Left kidney (tissue), 2 donors: ENCODE results near the gene REC114. TPM values are rescaled to one million over a fixed set of nuclear protein-coding genes. Genes with fewer than 3 reads are reported as not detected.
"Not testable (repeated sequence)": the region's sequence is repeated elsewhere in the genome, so short reads cannot be mapped to it uniquely, and the experiment has no call there.

Source experiments
- DNase-seq: peaks from one replicate; pipeline ENCODE4 v3.0.0-alpha.2; 2013
- polyA plus RNA-seq: library from polyadenylated mRNA; unstranded; fragments of 120-200 nt; gene quantifications from one replicate; pipeline ENCODE4 v1.2.1, GENCODE V29; 2013; ENCODE audit not compliant: insufficient read length

The REC114 gene
- polyA plus RNA-seq, 1 donor = not detected

DNA sequence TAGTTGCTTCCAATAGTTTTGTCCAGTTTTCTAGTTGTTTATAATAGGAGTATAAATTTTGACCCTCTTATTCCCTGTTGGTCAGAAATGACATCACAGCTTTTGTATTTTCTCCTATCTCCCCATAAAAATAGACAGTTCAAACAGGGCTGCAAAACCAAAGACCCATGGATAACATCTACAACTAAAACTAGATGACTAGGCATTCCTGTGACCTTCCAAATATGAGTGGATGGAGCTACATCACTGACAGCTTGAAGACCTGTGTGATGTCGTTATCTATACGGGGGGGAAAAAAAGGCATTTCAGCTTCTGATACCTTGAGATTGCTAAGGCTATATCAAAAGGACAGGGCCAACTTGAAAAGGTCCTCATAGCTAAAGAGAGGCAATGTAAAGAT is 84.6 kb downstream of the REC114 start:
- DNase-seq = no peak

DNA sequence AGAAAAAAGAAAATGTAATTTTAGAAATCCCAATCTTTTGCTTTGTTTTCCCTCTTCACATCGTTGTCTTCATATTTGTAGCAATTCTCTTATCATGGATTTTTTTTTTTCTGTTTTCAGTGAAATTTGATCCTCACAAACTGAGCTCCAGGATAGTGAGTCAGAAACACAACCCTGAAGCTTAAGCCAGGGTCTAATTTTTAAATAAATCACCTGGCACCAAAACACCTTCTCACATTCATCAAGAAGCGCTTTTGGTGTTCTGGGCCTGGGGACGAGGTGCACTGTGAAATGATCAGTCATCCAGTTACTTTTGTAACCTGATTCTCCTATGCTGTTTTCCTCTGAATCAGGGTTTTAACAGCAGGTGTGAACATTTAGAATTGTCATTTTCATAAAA is 87.7 kb downstream of the REC114 start:
- DNase-seq = no peak

DNA sequence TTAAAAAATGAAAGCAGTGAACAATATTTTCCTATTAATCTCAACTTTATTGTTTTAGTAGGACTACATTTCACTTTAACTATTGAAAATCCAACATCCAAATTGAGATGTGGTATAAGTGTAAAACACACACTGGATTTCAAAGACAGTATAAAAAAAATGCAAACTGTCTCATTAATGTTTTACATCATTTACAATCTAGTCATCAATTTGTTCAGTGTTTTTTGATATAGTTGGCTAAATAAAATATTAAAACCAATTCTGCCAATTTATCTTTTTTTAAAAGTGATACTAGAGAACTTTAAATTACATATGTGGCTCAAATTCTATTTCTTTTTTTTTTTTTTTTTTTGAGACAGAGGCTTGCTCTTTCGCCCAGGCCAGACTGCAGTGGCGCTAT is 95.2 kb downstream of the REC114 start:
- no peak for DNase-seq

DNA sequence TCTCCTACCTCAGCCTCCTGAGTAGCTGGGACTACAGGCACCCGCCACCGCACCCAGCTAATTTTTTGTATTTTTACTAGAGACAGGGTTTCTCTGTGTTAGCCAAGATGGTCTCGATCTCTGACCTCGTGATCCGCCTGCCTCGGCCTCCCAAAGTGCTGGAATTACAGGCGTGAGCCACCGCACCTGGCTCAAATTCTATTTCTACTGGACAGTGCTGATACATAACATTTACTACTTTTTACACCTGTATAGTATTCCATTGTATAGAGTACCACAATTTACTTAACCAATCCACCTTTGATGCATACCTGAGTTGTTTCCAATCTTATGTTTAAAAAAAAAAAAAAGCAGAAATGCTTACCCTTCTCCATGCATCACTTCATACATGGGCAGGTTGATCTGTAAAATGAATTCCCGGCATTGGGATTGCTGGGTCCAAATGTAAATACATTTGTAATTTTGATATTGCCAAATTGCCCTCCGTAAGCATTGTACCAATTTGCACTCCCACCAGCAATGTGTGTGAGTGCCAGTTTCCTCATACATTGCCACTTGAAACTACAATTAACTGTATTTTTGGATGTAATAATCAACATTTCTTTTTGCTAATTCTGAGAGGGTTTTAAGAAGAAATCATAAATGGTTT is 95.7 kb downstream of the REC114 start:
- no peak for DNase-seq

DNA sequence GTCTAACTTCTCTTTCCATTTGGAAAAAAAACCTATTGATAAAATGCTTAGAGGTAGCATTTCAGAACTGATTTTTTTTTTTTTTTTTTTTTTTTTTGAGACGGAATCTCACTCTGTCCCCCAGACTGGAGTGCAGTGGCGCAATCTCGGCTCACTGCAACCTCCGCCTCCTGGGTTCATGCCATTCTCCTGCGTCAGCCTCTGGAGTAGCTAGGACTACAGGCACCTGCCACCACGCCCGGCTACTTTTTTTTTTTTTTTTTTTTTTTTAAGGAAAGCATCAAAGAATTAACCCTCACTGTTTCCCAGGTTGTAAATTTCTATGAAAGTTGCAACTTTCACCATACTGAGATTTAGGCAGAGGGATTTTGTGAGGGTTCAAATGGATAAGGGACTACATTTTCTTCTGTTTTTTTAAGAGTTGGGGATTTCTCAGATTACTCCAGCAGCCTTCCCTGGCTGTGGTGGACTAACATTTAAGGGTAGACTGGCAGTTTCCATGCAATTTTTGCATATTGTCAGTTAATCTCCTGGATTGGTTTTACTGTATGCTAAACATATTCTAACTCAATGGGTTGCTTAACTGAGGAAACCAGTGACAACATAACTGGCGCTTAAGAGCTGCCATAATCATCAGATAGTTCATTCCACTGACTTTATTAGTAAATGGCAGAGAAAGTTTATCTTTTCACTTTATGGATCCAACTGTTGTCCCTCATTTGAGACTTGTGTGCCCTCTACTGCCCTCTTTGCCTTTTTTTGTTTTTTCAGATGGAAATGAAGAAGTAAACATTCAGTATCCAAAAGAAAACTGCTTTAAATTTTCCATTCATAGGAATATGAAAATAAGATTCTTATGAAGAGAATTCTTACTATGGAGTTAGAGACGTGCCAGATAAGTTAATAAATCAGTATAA is 96.5 kb downstream of the REC114 start:
- DNase-seq = no peak

DNA sequence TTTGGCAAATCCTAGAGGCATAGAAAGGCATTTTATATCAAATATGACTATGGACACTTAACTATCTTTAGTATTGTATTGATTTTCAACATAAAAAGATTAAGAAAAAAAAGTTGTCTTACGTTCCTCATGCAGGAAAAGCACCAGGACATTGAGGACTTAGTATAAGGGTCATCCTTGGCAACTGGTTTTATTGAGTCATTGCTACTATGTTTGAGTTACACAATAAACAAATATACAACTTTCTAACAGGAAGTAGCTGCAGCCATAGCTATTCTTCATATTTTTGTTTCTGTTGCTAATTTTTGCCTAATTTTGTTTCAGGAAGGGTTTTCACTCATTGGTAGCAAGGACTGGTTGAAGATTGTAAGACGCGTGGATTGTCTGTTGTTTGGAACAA is 97.2 kb downstream of the REC114 start:
- no peak for DNase-seq

DNA sequence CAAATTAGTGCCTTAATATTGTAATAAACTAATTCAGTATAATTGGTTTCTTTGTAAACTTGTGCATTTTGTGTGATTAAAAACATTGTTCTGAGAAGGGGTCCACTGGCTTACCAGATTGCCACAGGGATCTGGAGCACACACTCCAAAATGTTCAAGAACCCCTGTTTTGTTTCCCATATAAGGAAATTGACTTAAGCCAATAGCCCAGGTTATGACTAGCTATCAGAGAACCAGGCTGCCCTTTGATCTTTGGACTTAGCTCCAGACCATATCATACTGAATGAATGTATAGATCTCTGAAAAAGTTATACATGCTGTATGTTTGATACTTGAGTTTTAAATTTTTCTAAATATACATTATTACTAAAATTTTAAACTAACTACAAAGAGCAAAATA is 98.5 kb downstream of the REC114 start:
- DNase-seq = no peak

DNA sequence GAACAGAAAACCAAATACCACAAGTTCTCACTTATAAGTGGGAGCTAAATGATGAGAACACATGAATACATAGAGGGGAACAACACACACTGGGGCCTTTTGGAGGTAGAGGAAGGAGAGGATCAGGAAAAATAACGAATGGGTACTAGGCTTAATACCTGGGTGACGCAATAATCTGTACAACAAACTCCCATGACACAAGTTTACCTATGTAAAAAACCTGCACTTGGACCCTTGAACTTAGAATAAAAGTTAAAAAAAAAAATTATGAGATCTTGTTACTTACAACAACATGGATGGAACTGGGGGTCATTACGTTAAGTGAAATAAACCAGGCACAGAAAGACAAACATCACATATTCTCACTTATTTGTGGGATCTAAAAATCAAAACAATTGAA is 106.0 kb downstream of the REC114 start:
- DNase-seq = not testable (repeated sequence)

DNA sequence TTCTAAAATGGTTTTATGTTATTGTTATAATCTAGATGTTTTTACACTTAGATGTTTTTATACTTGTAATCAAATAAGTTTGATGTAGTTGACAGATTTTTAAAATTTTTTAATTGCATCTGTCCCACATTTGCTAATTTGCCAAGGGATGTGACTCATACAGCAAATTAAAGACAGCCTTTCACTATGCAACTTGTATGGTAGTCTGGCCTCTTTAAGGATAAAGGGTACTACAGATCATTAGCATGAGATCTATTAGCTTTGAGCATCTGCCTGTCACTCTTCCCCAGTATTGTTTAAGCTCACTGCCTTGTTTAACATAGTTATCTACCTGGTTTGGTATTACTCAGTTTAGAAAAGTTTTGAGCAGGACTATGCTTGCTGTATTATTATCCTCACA is 107.2 kb downstream of the REC114 start:
- DNase-seq = no peak

DNA sequence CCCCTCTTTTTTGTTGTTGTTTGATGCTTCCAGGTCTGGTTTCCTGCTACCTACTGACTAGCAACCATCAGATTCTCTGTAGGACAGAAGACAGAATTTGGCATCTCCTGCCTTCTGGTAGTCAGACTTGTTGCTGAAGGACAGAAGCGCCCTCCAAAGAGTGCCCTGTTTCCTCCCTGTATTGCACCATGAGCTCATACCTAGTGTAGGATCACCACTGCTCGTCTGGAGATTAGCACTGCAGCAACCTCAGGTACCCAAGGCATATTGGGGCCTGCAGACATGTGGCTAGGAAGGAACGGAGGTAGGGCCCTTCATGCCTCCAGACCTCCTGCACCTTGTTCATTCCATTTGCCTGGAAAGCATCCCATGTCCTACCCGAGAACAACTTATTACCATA is 112.1 kb downstream of the REC114 start:
- DNase-seq = no peak

DNA sequence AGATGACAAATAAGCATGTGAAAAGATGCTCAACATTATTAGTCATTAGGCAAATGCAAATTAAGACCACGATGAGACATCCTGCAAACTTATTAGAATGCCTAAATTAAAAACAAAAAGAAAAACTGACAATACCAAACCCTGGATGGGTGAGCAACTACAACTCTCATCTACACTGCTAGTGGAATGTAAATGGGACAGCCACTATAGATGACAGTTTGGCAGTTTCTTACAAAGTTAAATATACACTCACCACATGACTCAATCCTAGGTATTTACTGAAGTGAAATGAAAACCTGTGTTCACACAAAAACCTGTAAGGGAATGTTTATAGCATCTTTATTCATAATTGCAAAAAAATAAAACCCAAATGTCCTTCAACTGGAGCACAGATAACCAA is 115.6 kb downstream of the REC114 start:
- DNase-seq = no peak

DNA sequence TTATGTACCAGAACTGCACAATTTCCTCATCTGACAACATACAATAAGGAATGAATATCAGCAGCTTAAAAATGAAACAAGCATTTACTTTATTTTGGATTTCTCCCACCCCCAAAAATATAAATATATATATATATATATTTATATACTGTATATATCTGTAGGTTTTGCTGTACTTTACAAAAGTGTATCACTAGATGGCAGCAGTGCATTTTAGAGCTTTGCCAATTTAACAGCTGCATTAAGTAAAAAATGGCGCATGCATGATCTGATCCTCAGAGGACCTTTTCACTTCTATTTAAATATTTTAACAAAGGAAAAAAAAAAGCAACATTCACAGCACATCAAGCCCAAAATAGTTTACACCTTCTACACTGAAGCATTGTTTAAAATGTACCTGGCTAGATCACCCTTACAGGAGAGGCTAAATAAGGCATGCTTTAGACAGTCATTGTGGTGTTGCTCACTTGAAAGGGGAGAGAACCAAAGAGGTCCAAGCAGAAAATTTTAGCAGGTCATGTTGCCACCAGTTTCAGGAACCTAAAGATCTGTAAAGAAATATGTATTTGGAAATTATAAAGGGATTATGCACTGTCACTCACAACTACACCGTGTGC is 117.6 kb downstream of the REC114 start:
- DNase-seq = peak; percentile 79

DNA sequence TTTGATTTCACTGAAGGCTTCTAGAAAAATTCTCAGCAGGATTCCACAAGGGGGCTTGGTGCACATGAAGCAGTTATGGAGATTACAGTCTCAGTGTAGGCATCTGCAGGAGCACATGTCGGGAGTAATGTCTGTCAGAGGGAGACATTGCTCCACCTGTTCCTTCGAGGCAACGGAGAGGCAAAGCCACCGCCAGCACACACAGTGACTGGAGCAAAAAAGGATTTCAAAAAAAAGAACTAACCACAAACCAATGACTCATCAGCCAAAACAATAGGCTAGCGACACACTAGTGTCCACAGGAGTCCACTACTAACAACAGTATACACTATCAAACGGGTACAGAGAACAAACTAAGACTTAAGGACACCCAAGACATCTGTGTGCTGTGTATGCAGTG is 121.3 kb downstream of the REC114 start:
- DNase-seq = no peak

DNA sequence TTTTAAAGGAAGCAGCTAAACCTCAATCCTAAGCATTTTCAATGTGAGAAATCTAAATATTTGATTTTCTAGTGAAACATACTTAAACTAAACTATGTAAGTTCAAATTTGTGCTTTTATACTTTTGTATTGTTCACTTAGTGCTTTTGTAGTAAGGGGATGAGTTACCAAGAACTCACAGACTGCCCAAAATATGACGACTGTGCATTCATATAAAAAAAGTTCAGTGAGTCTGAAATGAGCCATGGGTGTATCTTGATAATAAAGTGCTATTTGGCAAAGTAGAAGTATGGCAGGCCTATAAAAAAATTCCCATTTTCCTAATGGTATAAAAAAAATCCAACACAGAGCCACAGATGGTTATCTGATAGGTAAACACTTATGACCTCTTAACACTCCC is 124.1 kb downstream of the REC114 start:
- DNase-seq = no peak

DNA sequence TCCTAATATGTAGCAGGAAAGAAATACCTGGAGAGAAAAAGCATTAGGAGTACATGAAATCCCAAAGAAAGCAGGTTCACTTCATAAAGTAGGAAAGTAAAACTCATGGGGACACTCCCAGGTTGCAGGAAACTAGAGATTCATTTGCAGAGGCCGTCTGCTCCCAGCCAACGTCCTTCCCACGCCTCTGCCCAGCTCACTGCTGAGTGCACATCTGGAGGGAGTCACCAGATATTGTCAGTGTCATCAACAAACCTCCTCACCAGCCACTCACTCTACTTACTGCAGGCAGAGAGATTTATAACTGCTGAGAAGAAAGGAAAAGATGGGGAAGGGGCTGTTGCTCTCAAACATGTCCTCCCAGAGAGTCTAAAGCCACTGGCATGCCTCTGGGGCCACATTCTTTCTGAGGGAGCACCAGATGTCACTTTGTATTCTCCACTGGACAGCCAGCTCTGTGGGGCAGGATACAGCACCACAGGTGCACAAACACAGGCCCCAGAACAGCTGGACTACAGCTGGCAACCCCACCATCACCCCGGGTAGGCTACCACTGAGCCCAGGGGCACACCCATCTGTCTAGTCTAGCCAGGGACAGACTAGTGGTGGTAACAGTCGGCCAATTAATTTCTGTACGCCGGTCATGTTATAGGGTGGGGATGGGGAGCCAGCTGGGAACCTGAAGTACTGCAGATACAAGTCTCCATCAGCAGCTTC is 125.8 kb downstream of the REC114 start:
- DNase-seq = no peak

DNA sequence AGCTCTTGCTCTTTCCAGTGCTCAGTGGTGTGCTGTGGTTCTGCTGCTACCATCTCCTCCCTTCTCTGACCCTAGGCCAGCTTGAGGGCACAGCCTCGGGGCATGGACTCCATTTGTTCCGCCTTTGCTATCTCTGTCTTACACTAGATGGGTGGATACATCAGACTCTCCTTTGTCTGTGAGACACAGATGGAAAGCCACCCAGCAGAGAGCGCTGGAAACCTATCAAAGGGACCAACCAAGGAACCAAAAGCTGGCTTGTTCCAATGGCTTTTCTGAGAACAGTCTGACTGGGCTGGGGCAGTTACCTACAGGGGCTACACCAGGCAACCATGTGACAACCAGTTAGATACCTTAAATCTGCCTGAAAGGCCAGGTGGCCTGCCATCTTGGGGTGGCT is 126.4 kb downstream of the REC114 start:
- no peak for DNase-seq

DNA sequence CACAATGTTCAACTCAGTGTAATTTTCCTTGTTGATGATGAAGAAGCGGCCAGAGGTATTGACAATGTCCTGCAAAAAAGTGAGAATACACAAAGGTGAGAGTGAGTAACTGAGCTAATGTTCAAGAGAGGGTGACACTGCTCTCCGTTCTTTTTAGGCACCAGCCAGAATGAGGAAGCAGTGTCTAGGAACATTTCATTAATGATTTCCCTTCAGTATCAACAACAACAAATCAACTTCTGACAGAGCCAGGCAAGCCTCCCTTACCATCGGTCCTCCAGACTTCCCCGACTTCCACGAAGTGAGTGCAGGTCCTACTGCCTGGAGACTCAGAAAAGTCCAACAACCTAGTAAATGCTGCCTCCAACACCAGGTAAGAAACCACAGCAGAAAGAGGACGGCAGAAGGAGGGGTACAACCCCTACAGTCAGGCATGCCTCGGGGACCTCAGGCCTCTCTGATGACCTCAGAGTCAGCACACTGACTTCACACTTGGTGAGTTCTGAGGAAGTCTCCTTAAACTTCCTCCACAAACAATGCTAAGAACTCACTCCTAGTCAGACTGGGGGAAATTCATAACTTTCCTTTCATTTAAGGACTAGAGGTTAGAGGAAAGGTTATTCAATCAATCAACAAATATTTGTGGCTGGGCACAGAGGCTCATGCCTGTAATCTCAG is 127.5 kb downstream of the REC114 start:
- DNase-seq = no peak

DNA sequence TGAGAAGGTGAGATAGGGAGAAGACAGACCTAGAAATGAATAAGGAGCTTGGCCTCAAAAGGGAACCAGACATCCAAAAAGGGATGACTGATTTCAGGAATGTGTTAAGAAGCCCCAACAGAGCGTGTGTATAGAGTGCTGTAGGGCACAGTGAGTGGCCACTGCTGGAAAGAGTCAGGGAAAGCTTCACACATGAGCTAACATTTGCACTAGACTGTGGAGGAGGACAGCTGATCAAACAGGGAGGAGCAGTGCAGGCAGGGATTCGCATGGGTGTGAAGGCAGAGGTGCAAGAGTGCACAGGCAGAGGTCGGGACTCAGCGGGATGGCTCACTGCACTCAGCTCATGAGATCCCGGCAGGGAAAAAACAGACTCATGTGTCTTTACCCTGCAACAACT is 128.4 kb downstream of the REC114 start:
- peak; percentile 46 for DNase-seq

DNA sequence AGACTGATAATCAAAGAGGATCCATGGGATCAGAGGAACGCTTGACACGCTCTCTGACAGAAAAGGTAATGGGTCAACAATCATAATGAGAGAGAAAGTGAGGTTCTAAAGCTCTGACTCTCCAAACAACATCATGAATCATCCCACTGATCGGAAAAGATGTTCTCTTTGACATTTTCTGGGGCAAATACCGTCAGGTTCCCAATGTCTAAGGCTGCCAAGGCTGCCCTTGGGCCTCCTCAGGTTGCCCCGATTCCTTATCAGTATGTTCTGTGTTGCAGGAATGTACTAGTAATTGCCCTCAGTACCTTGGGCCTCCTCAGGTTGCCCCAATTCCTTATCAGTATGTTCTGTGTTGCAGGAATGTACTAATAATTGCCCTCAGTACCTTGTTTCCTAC is 129.3 kb downstream of the REC114 start:
- no peak for DNase-seq

DNA sequence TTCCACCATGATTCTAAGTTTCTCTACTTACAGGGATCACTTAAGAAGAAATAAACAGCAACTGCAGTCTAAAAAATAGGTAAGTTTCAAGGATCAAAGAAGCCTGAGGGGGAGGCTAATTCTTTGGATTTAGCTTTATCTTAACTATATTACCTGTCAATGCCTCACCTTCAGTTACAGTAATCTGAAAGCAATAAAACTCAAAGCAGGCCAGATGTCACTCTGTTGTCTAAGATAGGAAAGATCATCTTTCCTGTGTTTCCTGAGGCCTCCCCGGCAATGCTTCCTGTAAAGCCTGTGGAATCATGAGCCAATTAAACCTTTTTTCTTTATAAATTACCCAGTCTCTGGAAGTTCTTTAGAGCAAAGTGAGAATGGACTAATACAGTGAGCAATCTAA is 130.1 kb downstream of the REC114 start:
- DNase-seq = no peak

DNA sequence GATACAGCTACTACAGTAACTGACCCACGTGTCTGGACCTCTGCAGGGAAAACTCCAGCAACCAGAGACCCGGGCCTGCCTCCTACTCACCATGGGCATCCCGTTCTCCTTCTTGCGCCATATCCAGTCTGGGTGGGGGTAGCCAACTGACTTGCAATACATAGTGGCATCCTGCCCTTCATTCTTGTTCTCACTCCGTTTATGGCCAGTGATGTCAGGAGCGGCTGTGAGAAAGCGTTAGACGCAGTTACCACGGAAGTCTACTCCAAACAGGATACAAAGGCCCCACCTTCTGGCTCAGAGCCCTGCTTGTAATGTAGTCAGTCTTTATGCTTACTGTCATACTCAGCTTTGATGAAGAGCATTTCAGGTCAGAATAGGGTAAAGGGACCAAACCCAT is 130.6 kb downstream of the REC114 start:
- DNase-seq = no peak

DNA sequence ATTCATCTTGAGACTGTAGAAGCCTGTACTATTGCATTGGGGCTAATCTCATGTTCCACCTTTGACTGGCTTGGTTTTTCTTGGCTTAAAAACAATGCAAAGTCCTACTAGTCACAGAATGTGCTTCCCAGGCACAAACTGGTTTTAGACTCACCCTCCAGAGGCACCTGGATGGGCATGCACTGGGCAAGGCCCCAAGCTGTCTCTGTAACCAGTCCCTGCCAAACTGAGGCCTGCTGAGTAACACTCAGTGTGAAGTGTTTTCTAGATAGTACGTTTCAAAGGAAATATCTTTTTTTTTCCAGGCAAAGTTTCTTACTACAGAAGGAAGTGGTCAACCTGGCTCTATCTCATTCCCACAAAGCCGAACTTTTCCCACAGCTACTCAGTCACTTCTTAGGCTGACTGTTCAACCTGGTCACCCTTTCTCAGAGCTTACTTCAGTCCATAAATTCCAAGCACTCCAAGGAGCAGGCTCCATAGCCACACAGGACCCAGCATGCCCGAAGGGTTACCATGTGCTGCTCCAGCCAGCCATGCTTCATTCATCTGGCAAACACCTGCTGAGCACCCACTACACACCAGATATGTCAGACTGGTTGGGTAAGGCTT is 132.8 kb downstream of the REC114 start:
- no peak for DNase-seq
